KMS-11 (cell line): Measurements from ENCODE around the gene SLC16A1.
A peak's percentile ranks its signal among the peaks of the same experiment; 100 is the strongest.

ENCODE experiments used
- H2AFZ ChIP-seq: fragments of 200-600 bp; sonication (generic); 2 replicates; pipeline ENCODE4 v1.6.1; 2016; ENCODE audit warnings: antibody characterized with exemption, mixed run types, low read depth
- H3K27ac ChIP-seq: fragments of 200-600 bp; sonication (generic); 2 replicates; pipeline ENCODE4 v1.6.1; 2016; ENCODE audit warnings: mild to moderate bottlenecking, mixed run types
- H3K27me3 ChIP-seq: fragments of 200-600 bp; sonication (generic); 2 replicates; pipeline ENCODE4 v1.6.1; 2017; ENCODE audit warnings: mild to moderate bottlenecking, low read depth, mixed run types, moderate library complexity; ENCODE audit not compliant: insufficient read depth
- H3K36me3 ChIP-seq: fragments of 200-600 bp; sonication (generic); 2 replicates; pipeline ENCODE4 v1.6.1; 2017; ENCODE audit warnings: mild to moderate bottlenecking, mixed run types; ENCODE audit not compliant: insufficient read depth
- H3K4me1 ChIP-seq: fragments of 200-600 bp; sonication (generic); 2 replicates; pipeline ENCODE4 v1.6.1; 2016; ENCODE audit warnings: mild to moderate bottlenecking, low read depth, mixed run types; ENCODE audit not compliant: poor library complexity, severe bottlenecking
- H3K4me2 ChIP-seq: fragments of 200-600 bp; sonication (generic); 2 replicates; pipeline ENCODE4 v1.7.0; 2016; ENCODE audit warnings: mild to moderate bottlenecking, mixed run types
- H3K4me3 ChIP-seq: fragments of 200-600 bp; sonication (generic); IDR thresholded peaks from 2 replicates; pipeline ENCODE4 v1.6.1; 2017; ENCODE audit warnings: low read depth, low read length, mixed read lengths; ENCODE audit not compliant: insufficient read depth
- H3K79me2 ChIP-seq: fragments of 200-600 bp; sonication (generic); 2 replicates; pipeline ENCODE4 v1.6.1; 2016; ENCODE audit warnings: low read depth, mixed run types; ENCODE audit not compliant: insufficient read depth
- H3K9ac ChIP-seq: fragments of 200-600 bp; sonication (generic); 2 replicates; pipeline ENCODE4 v1.6.1; 2016; ENCODE audit warnings: mild to moderate bottlenecking, mixed run types
- H4K20me1 ChIP-seq: fragments of 200-600 bp; sonication (generic); 2 replicates; pipeline ENCODE4 v1.6.1; 2016; ENCODE audit warnings: mild to moderate bottlenecking, mixed run types; ENCODE audit not compliant: insufficient read depth
- CTCF ChIP-seq: fragments of 200-600 bp; sonication (generic); conservative IDR thresholded peaks from 2 replicates; pipeline ENCODE4 v1.6.1; 2017; ENCODE audit warnings: low read depth, mild to moderate bottlenecking, antibody characterized with exemption, low read length, moderate library complexity, mixed read lengths

SLC16A1 gene

GRCh38 chr1:112955773-112956543, at the start of gene SLC16A1:
TSS of gene SLC16A1 (minus strand) at chr1:112956196. CDS start at chr1:112929308, 26,888 bp downstream.
- H3K36me3 ChIP-seq, result no peaks in the 10 kb centered on the region
- H3K27me3 ChIP-seq, result no peaks in the 10 kb centered on the region
- H3K79me2 ChIP-seq, result peaks cover 89% of the 10 kb centered on the region
- no peak for TF ChIP-seq CTCF
- peaks cover 26% of the 10 kb centered on the region for H4K20me1 ChIP-seq
- H3K4me2 ChIP-seq, result peak within 1 kb of the TSS; percentile 93; the same call in 1 of the 2 replicates
- peak within 1 kb of the TSS; percentile 93 for H3K9ac ChIP-seq
- peaks cover 40% of the 10 kb centered on the region for H3K4me1 ChIP-seq
- H3K4me3 ChIP-seq, result peak within 1 kb of the TSS; percentile 38
- H3K27ac ChIP-seq, result peak within 1 kb of the TSS; percentile 92
- H2AFZ ChIP-seq, result peak within 1 kb of the TSS; percentile 61

- no peak for TF ChIP-seq CTCF
- H4K20me1 ChIP-seq, result no peaks in the 10 kb centered on the region
- H3K4me3 ChIP-seq, result no peak overlapping the region
Observed at GRCh38 chr1:113003751-113004690, 48.0 kb upstream of the SLC16A1 start.

GRCh38 chr1:113002297-113002696, 46.3 kb upstream of the SLC16A1 start:
- no peaks in the 10 kb centered on the region for H3K4me1 ChIP-seq
- no peak overlapping the region for H3K9ac ChIP-seq
- no peaks in the 10 kb centered on the region for H4K20me1 ChIP-seq
- H3K36me3 ChIP-seq, result no peaks in the 10 kb centered on the region
- H3K4me2 ChIP-seq, result no peak overlapping the region
- H3K79me2 ChIP-seq, result no peaks in the 10 kb centered on the region
- H3K4me3 ChIP-seq, result no peak overlapping the region
- H2AFZ ChIP-seq, result no peak overlapping the region
- TF ChIP-seq CTCF, result no peak
- H3K27me3 ChIP-seq, result no peaks in the 10 kb centered on the region
- H3K27ac ChIP-seq, result no peak overlapping the region

More at GRCh38 chr1:113003751-113004690, 48.0 kb upstream of the SLC16A1 start:
- Histone ChIP-seq H3K4me1 (no peaks in the 10 kb centered on the region), H2AFZ (no peak overlapping the region), H3K4me2 (no peak overlapping the region), H3K79me2 (no peaks in the 10 kb centered on the region), H3K36me3 (no peaks in the 10 kb centered on the region), H3K27ac (no peak overlapping the region), H3K9ac (no peak overlapping the region), H3K27me3 (no peaks in the 10 kb centered on the region)

GRCh38 chr1:112998592-112999235, 42.7 kb upstream of the SLC16A1 start:
- Histone ChIP-seq H3K4me2 (no peak overlapping the region), H3K9ac (no peak overlapping the region), H3K27me3 (no peaks in the 10 kb centered on the region), H3K27ac (no peak overlapping the region), H2AFZ (no peak overlapping the region), H3K4me1 (no peaks in the 10 kb centered on the region), H3K79me2 (no peaks in the 10 kb centered on the region), H4K20me1 (no peaks in the 10 kb centered on the region), H3K4me3 (no peak overlapping the region), H3K36me3 (no peaks in the 10 kb centered on the region)
- TF ChIP-seq CTCF, result no peak
